H1 (cell line): Measurements from ENCODE around the gene MRPL34. TPM values are rescaled to one million over a fixed set of nuclear protein-coding genes. Genes with fewer than 3 reads are reported as not detected.
A peak's percentile ranks its signal among the peaks of the same experiment; 100 is the strongest.

Source experiments
- CTCF ChIA-PET: fragments of 300-600 bp; sonication (Branson Sonifier 250); formaldehyde crosslinking; loops from one replicate; lab custom pipeline; 2021; ENCODE audit not compliant: partially characterized antibody; lab: Charles Lee
- POLR2A ChIA-PET: fragments of 300-600 bp; sonication (Branson Sonifier 250); formaldehyde crosslinking; loops from one replicate; lab custom pipeline; 2021; ENCODE audit warnings: inconsistent platforms; ENCODE audit not compliant: partially characterized antibody; lab: Charles Lee
- DNase-seq, 2 experiments: peaks; one replicate each; pipeline versions ENCODE4 v3.0.0 to v3.0.0-alpha.2; 2010 to 2022; ENCODE audit warnings: low spot score in 2 of 2, low read depth in 1 of 2, mixed read lengths in 1 of 2
- FAIRE-seq: peaks from 2 replicates; lab custom pipeline; 2011; peaks lifted over from hg19 to GRCh38; lab: Jason Lieb, UNC
- H2AFZ ChIP-seq: 2 replicates; pipeline ENCODE4 v1.8.1; 2012; ENCODE audit warnings: low read length, inconsistent platforms
- H2AK5ac ChIP-seq: 2 replicates; pipeline ENCODE4 v1.6.1; 2013; ENCODE audit warnings: low read depth, low read length
- H2BK120ac ChIP-seq: replicated peaks from 2 replicates; pipeline ENCODE3; 2013; ENCODE audit warnings: low read depth, low read length, inconsistent platforms
- H2BK12ac ChIP-seq: 2 replicates; pipeline ENCODE4 v1.6.1; 2013; ENCODE audit warnings: low read depth, low read length
- H2BK15ac ChIP-seq: 2 replicates; pipeline ENCODE4 v1.6.1; 2013; ENCODE audit warnings: low read length
- H2BK20ac ChIP-seq: 2 replicates; pipeline ENCODE4 v1.6.1; 2013; ENCODE audit warnings: low read length
- H2BK5ac ChIP-seq: 2 replicates; pipeline ENCODE4 v1.6.1; 2013; ENCODE audit warnings: low read depth, low read length
- H3K14ac ChIP-seq: 2 replicates; pipeline ENCODE4 v1.6.1; 2013; ENCODE audit warnings: inconsistent platforms; ENCODE audit not compliant: insufficient read length
- H3K18ac ChIP-seq: 2 replicates; pipeline ENCODE4 v1.6.1; 2013; ENCODE audit warnings: low read length; ENCODE audit errors: extremely low read depth
- H3K23ac ChIP-seq: 2 replicates; pipeline ENCODE4 v1.6.1; 2013; ENCODE audit warnings: inconsistent platforms; ENCODE audit not compliant: insufficient read length
- H3K23me2 ChIP-seq: 2 replicates; pipeline ENCODE4 v1.6.1; 2013; ENCODE audit warnings: low read depth, low read length
- H3K27ac ChIP-seq: 2 replicates; pipeline ENCODE4 v1.6.1; 2011; ENCODE audit warnings: low read depth, low read length, inconsistent platforms
- H3K27me3 ChIP-seq, 4 experiments: replicated peaks in 1 of 4; 1 replicate in 1 of 4; 2 replicates in 3 of 4; pipeline versions ENCODE4 v1.6.1 to v1.8.1; 2011 to 2013; ENCODE audit warnings: low read length in 3 of 4, mild to moderate bottlenecking in 3 of 4, inconsistent platforms in 2 of 4, mixed read lengths in 2 of 4, moderate library complexity in 1 of 4; ENCODE audit not compliant: control insufficient read depth in 3 of 4, insufficient read depth in 3 of 4; ENCODE audit errors: extremely low read depth in 1 of 4
- H3K36me3 ChIP-seq, 4 experiments: 2 replicates each; pipeline versions ENCODE4 v1.6.1 to v1.8.1; 2011 to 2013; ENCODE audit warnings: mild to moderate bottlenecking in 4 of 4, low read length in 3 of 4, moderate library complexity in 2 of 4, control low read depth in 1 of 4, inconsistent platforms in 1 of 4; ENCODE audit not compliant: insufficient read depth in 4 of 4, control insufficient read depth in 2 of 4
- H3K4ac ChIP-seq: replicated peaks from 2 replicates; pipeline ENCODE3; 2013; ENCODE audit warnings: low read length, low read depth, mixed read lengths, inconsistent platforms; ENCODE audit not compliant: insufficient read length
- H3K4me1 ChIP-seq, 4 experiments: replicated peaks in 1 of 4; 1 replicate in 1 of 4; 2 replicates in 3 of 4; pipeline versions ENCODE4 v1.6.1 to v1.8.1; 2011 to 2013; ENCODE audit warnings: low read length in 3 of 4, inconsistent platforms in 2 of 4, mixed read lengths in 1 of 4; ENCODE audit not compliant: insufficient read depth in 4 of 4, control insufficient read depth in 3 of 4
- H3K4me2 ChIP-seq, 2 experiments: 2 replicates each; pipeline versions ENCODE4 v1.6.1 to v1.8.1; 2011 to 2013; ENCODE audit warnings: low read depth in 2 of 2, low read length in 2 of 2, control low read depth in 1 of 2, inconsistent platforms in 1 of 2, mild to moderate bottlenecking in 1 of 2; ENCODE audit not compliant: insufficient read depth in 1 of 2
- H3K4me3 ChIP-seq, 4 experiments: fragments of 200-600, 300-600 bp in 1 of 4; sonication (generic), shearing (Covaris generic), sonication (Bioruptor Twin) in 1 of 4; 2 replicates each; pipeline versions ENCODE4 v1.5.1 to v1.8.1; 2011 to 2016; ENCODE audit warnings: low read length in 4 of 4, low read depth in 3 of 4, control low read depth in 2 of 4, inconsistent platforms in 2 of 4, mild to moderate bottlenecking in 2 of 4, mixed read lengths in 1 of 4, moderate library complexity in 1 of 4; ENCODE audit not compliant: insufficient read depth in 2 of 4; ENCODE audit errors: extremely low read depth in 1 of 4
- H3K56ac ChIP-seq: replicated peaks from 2 replicates; pipeline ENCODE3; 2013; ENCODE audit warnings: low read depth, mild to moderate bottlenecking, mixed read lengths, low read length, inconsistent platforms; ENCODE audit not compliant: insufficient read length
- H3K79me1 ChIP-seq: 2 replicates; pipeline ENCODE4 v1.6.1; 2013; ENCODE audit warnings: low read depth, low read length, control low read depth
- H3K79me2 ChIP-seq, 2 experiments: 2 replicates each; pipeline versions ENCODE4 v1.6.1 to v1.8.1; 2012 to 2013; ENCODE audit warnings: low read length in 2 of 2, mild to moderate bottlenecking in 2 of 2, inconsistent platforms in 1 of 2; ENCODE audit not compliant: insufficient read depth in 2 of 2, control insufficient read depth in 1 of 2
- H3K9ac ChIP-seq, 4 experiments: replicated peaks in 1 of 4; 1 replicate in 1 of 4; 2 replicates in 3 of 4; pipeline versions ENCODE4 v1.6.1 to v1.8.1; 2011 to 2013; ENCODE audit warnings: low read depth in 3 of 4, low read length in 3 of 4, control low read depth in 2 of 4, mild to moderate bottlenecking in 2 of 4, moderate library complexity in 2 of 4, inconsistent platforms in 1 of 4; ENCODE audit errors: extremely low read depth in 1 of 4
- H3K9me3 ChIP-seq, 2 experiments: 2 replicates each; pipeline versions ENCODE4 v1.6.1 to v1.8.1; 2012 to 2013; ENCODE audit warnings: mild to moderate bottlenecking in 2 of 2, moderate library complexity in 2 of 2, control low read depth in 1 of 2, inconsistent platforms in 1 of 2, low read depth in 1 of 2, low read length in 1 of 2, mixed read lengths in 1 of 2; ENCODE audit not compliant: insufficient read depth in 2 of 2
- H4K20me1 ChIP-seq, 2 experiments: replicated peaks in 1 of 2; 2 replicates each; pipeline versions ENCODE3 to v1.8.1; 2011 to 2013; ENCODE audit warnings: inconsistent platforms in 2 of 2, low read length in 2 of 2, mild to moderate bottlenecking in 1 of 2; ENCODE audit not compliant: insufficient read depth in 2 of 2, control insufficient read depth in 1 of 2
- H4K5ac ChIP-seq: 2 replicates; pipeline ENCODE4 v1.6.1; 2013; ENCODE audit warnings: low read length, low read depth, mixed read lengths, inconsistent platforms; ENCODE audit not compliant: insufficient read length
- H4K8ac ChIP-seq: 2 replicates; pipeline ENCODE4 v1.8.0; 2013; ENCODE audit warnings: mild to moderate bottlenecking, moderate library complexity, low read length, inconsistent platforms; ENCODE audit not compliant: insufficient read depth; ENCODE audit errors: extremely low read depth
- H4K91ac ChIP-seq: replicated peaks from 2 replicates; pipeline ENCODE3; 2013; ENCODE audit warnings: low read length, mixed read lengths, inconsistent platforms; ENCODE audit not compliant: insufficient read length
- ATF2 ChIP-seq: IDR thresholded peaks from 2 replicates; pipeline ENCODE4 v1.6.1; 2012; ENCODE audit warnings: low read length, inconsistent platforms
- E2F6 ChIP-seq: IDR thresholded peaks from 2 replicates; pipeline ENCODE4 v1.6.1; 2012; ENCODE audit warnings: inconsistent platforms
- GABPA ChIP-seq: IDR thresholded peaks from 2 replicates; pipeline ENCODE4 v1.6.1; 2011; ENCODE audit warnings: mild to moderate bottlenecking, low read length, moderate library complexity, borderline replicate concordance; ENCODE audit not compliant: insufficient read depth
- HDAC2 ChIP-seq, 2 experiments: fragments of 300-600 bp in 1 of 2; sonication (generic) in 1 of 2; IDR thresholded peaks; 2 replicates each; pipeline ENCODE4 v1.6.1; 2011 to 2012; ENCODE audit warnings: low read depth in 2 of 2, low read length in 2 of 2, mild to moderate bottlenecking in 2 of 2, moderate library complexity in 2 of 2, borderline replicate concordance in 1 of 2, inconsistent platforms in 1 of 2
- HDAC6 ChIP-seq: IDR thresholded peaks from one replicate; pipeline ENCODE4 v1.7.1; 2012; ENCODE audit warnings: low read depth, mild to moderate bottlenecking, inconsistent platforms, low read length, moderate library complexity
- SAP30 ChIP-seq: fragments of 300-600 bp; sonication (generic); IDR thresholded peaks from 2 replicates; pipeline ENCODE4 v1.7.1; 2012; ENCODE audit warnings: low read length, moderate library complexity, mild to moderate bottlenecking, inconsistent platforms; ENCODE audit not compliant: insufficient read depth, insufficient replicate concordance
- SIRT6 ChIP-seq: IDR thresholded peaks from one replicate; pipeline ENCODE4 v1.7.1; 2012; ENCODE audit warnings: low read length, inconsistent platforms
- SRF ChIP-seq: IDR thresholded peaks from 2 replicates; pipeline ENCODE4 v1.6.1; 2011; ENCODE audit warnings: mild to moderate bottlenecking, low read depth, low read length, moderate library complexity
- TAF1 ChIP-seq: IDR thresholded peaks from 2 replicates; pipeline ENCODE4 v1.6.1; 2011; ENCODE audit warnings: mild to moderate bottlenecking, low read depth, low read length
- WGBS, 2 experiments: shearing (Covaris generic) in 1 of 2; methylation state at CpG; one replicate each; pipeline versions ENCODE4 v1.1.6 to v1.1.7; 2013 to 2015; ENCODE audit warnings: low lambda C conversion rate in 2 of 2, mixed read lengths in 2 of 2, inconsistent platforms in 1 of 2, low coverage in 1 of 2, missing lambda C conversion rate in 1 of 2; ENCODE audit not compliant: insufficient replicate concordance in 2 of 2, insufficient coverage in 1 of 2, insufficient read length in 1 of 2; ENCODE audit errors: extremely low coverage in 1 of 2, missing lambda C conversion rate in 1 of 2; 5-methylcytosine and 5-hydroxymethylcytosine counted together
- polyA plus RNA-seq, 7 experiments: library from polyadenylated mRNA; depleted of rRNA in 3 of 7; stranded (reverse) in 5 of 7; unstranded in 2 of 7; fragments of >200 nt in 5 of 7; fragments of 200-250 nt in 2 of 7; gene quantifications; 1 replicate in 5 of 7; 2 replicates in 1 of 7; 4 replicates in 1 of 7; pipeline versions ENCODE4 v1.2.1 to v1.2.3, GENCODE V29; 2011 to 2013; ENCODE audit warnings: missing spikeins in 2 of 7, mixed read lengths in 2 of 7
- total RNA-seq: library from RNA; stranded (reverse); fragmentation: NEBNext Ultra II Directional; extraction: Animal tissue kit (Norgen Biotek cat#: 25700); gene quantifications from 2 replicates; pipeline ENCODE4 v1.2.1, GENCODE V29; 2021

MRPL34 gene
- total and polyA plus RNA-seq, 2 of the 8 experiments (the other 6 are each of a cell fraction or from before 2014, with no cell fraction given) = 91.9 to 99.6 TPM

GRCh38 chr19:17285415-17286135 lies 20.1 kb upstream of the MRPL34 start:
- no peak for DNase-seq
- no peak overlapping the region for H3K4me3 ChIP-seq
- no peak overlapping the region for H2AK5ac ChIP-seq
- H4K5ac ChIP-seq = no peak overlapping the region
- peaks cover 0 to 3% (median under 1%) of the 10 kb centered on the region in 4 experiments; a peak in 3 of 7 replicates for H3K4me1 ChIP-seq
- no peak overlapping the region for H3K56ac ChIP-seq
- no peak overlapping the region for H3K27ac ChIP-seq
- no peak overlapping the region for H3K4ac ChIP-seq
- peaks cover 0 to 3% (median 0%) of the 10 kb centered on the region in 4 experiments; a peak in 3 of 7 replicates for H3K27me3 ChIP-seq
- no peak overlapping the region for H3K4me2 ChIP-seq
- ChIA-PET CTCF (interaction anchor here (1.0 to 5.6 kb wide), 4 partner anchors 21 to 105 kb away, joined by 3 to 28 read pairs (median 4); partner anchors contain the start of genes USE1 and USHBP1), POLR2A (interaction anchor here (0.7 to 1.8 kb wide), 3 partner anchors 19 to 86 kb away, joined by 3 read pairs; partner anchors contain the start of gene BABAM1)
- no peak overlapping the region for H4K91ac ChIP-seq
- peaks cover 0 to 6% of the 10 kb centered on the region in 2 experiments; a peak in 1 of 4 replicates for H3K9me3 ChIP-seq
- H2BK15ac ChIP-seq = no peak overlapping the region
- H2BK12ac ChIP-seq = 0 out of 2 replicates have a peak overlapping the region, but pooled peaks have one; percentile 17
- H2BK20ac ChIP-seq = no peak overlapping the region
- H2AFZ ChIP-seq = no peak overlapping the region
- H3K18ac ChIP-seq = no peak overlapping the region
- H3K14ac ChIP-seq = no peak overlapping the region
- no peak for FAIRE-seq
- H4K8ac ChIP-seq = no peak overlapping the region
- H2BK5ac ChIP-seq = no peak overlapping the region
- no peaks in the 10 kb centered on the region; the same call in 1 of the 2 replicates for H3K79me1 ChIP-seq
- WGBS, 2 experiments = 93% methylated on average over 18 of the region's 18 CpGs; no CpG with 5 or more reads in 1 of the 2 experiments
- no peak overlapping the region for H2BK120ac ChIP-seq
- H3K36me3 ChIP-seq = no peaks in the 10 kb centered on the region
- H3K23ac ChIP-seq = no peak overlapping the region
- no peaks in the 10 kb centered on the region for H3K79me2 ChIP-seq
- H4K20me1 ChIP-seq = peaks cover 0 to 1% of the 10 kb centered on the region in 2 experiments
- H3K23me2 ChIP-seq = no peaks in the 10 kb centered on the region; the same call in 1 of the 2 replicates
- H3K9ac ChIP-seq = no peak overlapping the region
- no peak for TF ChIP-seq E2F6
- no peak for TF ChIP-seq SIRT6
- no peak for TF ChIP-seq SAP30
- TF ChIP-seq ATF2 = no peak
- TF ChIP-seq HDAC2 (IDR thresholded peaks at IDR 0.05; ENCODE audit: borderline replicate concordance in 1 of 2, low read depth in 2 of 2, low read length in 2 of 2) = no peak
- no peak for TF ChIP-seq HDAC6
- no peak for TF ChIP-seq GABPA
- no peak for TF ChIP-seq SRF
- no peak for TF ChIP-seq TAF1
